MM.1S (cell line): Measurements from ENCODE around the gene CCDC127.
"Not testable (repeated sequence)": the region's sequence is repeated elsewhere in the genome, so short reads cannot be mapped to it uniquely, and the experiment has no call there.

ENCODE experiments used
- DNase-seq: peaks from one replicate; pipeline ENCODE4 v3.0.0-alpha.2; 2015
- H2AFZ ChIP-seq: fragments of 300-600 bp; sonication (generic); 2 replicates; pipeline ENCODE4 v1.6.0; 2016; ENCODE audit warnings: antibody characterized with exemption, low read length
- H3F3A ChIP-seq: fragments of 300-600 bp; sonication (generic); 2 replicates; pipeline ENCODE4 v1.6.1; 2016; ENCODE audit warnings: mild to moderate bottlenecking, antibody characterized with exemption, low read length, moderate library complexity, mixed read lengths; ENCODE audit not compliant: insufficient read depth
- H3K27ac ChIP-seq: fragments of 300-600 bp; sonication (generic); 2 replicates; pipeline ENCODE4 v1.5.1; 2016; ENCODE audit warnings: mild to moderate bottlenecking, low read length
- H3K27me3 ChIP-seq: fragments of 300-600 bp; sonication (generic); replicated peaks from 2 replicates; pipeline ENCODE4 v1.6.0; 2016; ENCODE audit warnings: low read length; ENCODE audit not compliant: insufficient read depth
- H3K36me3 ChIP-seq: fragments of 300-600 bp; sonication (generic); replicated peaks from 2 replicates; pipeline ENCODE4 v1.6.1; 2016; ENCODE audit warnings: mild to moderate bottlenecking, low read length, mixed read lengths; ENCODE audit not compliant: insufficient read depth
- H3K4me1 ChIP-seq: fragments of 300-600 bp; sonication (generic); 2 replicates; pipeline ENCODE4 v1.6.1; 2016; ENCODE audit warnings: low read length, mixed read lengths
- H3K4me2 ChIP-seq: fragments of 300-600 bp; sonication (generic); 2 replicates; pipeline ENCODE4 v1.6.0; 2016; ENCODE audit warnings: low read depth, low read length
- H3K4me3 ChIP-seq: fragments of 300-600 bp; sonication (generic); 2 replicates; pipeline ENCODE4 v1.5.1; 2016; ENCODE audit warnings: low read length, mixed read lengths
- H3K79me2 ChIP-seq: fragments of 300-600 bp; sonication (generic); 2 replicates; pipeline ENCODE4 v1.6.1; 2016; ENCODE audit warnings: mixed run types, low read length, mixed read lengths
- H3K9ac ChIP-seq: fragments of 300-600 bp; sonication (generic); 2 replicates; pipeline ENCODE4 v1.6.1; 2016; ENCODE audit warnings: low read length, mixed read lengths
- H3K9me2 ChIP-seq: fragments of 300-600 bp; sonication (generic); replicated peaks from 2 replicates; pipeline ENCODE4 v1.6.1; 2016; ENCODE audit warnings: mild to moderate bottlenecking, low read length, mixed read lengths; ENCODE audit not compliant: insufficient read depth
- H3K9me3 ChIP-seq: fragments of 300-600 bp; sonication (generic); replicated peaks from 2 replicates; pipeline ENCODE4 v1.6.1; 2016; ENCODE audit warnings: mild to moderate bottlenecking, low read length, mixed read lengths; ENCODE audit not compliant: insufficient read depth
- H4K20me1 ChIP-seq: fragments of 300-600 bp; sonication (generic); 2 replicates; pipeline ENCODE4 v1.6.1; 2016; ENCODE audit warnings: mild to moderate bottlenecking, low read length, moderate library complexity, mixed read lengths; ENCODE audit not compliant: insufficient read depth
- EZH2 ChIP-seq: fragments of 300-600 bp; sonication (generic); optimal IDR thresholded peaks from 2 replicates; pipeline ENCODE3; 2017; ENCODE audit warnings: low read depth, mild to moderate bottlenecking, antibody characterized with exemption, low read length, mixed read lengths
- EZH2phosphoT487 ChIP-seq: fragments of 300-600 bp; sonication (generic); IDR thresholded peaks from 2 replicates; pipeline ENCODE4 v1.6.1; 2018; ENCODE audit warnings: antibody characterized with exemption, low read length
- TF ChIP-seq, protein P1 (sequence below): fragments of 300-600 bp; sonication (generic); IDR thresholded peaks from 2 replicates; pipeline ENCODE4 v1.5.1; 2016; ENCODE audit warnings: antibody characterized with exemption, low read length, mixed read lengths

CCDC127 gene

DNA sequence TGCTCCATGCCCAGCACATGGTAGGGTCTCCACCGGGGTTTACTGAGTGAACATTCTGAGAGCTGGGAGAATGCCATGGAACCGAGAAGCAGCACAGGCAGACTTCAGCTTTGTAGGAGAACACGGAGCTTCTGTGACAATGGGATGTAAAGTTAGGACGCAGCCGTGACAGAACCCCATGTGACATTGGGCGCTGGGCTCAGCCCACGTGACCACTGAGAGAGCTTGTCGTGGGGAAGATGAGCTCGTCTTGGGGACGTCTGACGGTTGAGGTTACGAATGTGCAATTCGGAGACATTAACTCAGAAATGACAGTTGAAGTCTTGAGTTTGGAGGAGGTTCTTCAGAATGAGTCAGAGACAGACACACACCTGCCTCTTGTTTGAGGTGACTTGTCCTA is 13.7 kb upstream of the CCDC127 start:
- no peak overlapping the region for H3K4me2 ChIP-seq
- no peaks in the 10 kb centered on the region for H3K27me3 ChIP-seq
- H3K36me3 ChIP-seq: peaks cover 34% of the 10 kb centered on the region; the same call in 1 of the 2 replicates
- H3K79me2 ChIP-seq: peaks cover 84% of the 10 kb centered on the region
- H3K4me1 ChIP-seq: no peaks in the 10 kb centered on the region
- no peak overlapping the region for H3K9ac ChIP-seq
- H4K20me1 ChIP-seq: no peaks in the 10 kb centered on the region; the same call in 1 of the 2 replicates
- no peaks in the 10 kb centered on the region for H3F3A ChIP-seq
- H3K4me3 ChIP-seq: no peak overlapping the region
- no peak overlapping the region for H3K27ac ChIP-seq
- no peak overlapping the region for H2AFZ ChIP-seq
- no peaks in the 10 kb centered on the region for H3K9me3 ChIP-seq
- DNase-seq: no peak
- TF ChIP-seq EZH2 (no peak), EZH2phosphoT487 (no peak)
- TF ChIP-seq, protein P1, sequence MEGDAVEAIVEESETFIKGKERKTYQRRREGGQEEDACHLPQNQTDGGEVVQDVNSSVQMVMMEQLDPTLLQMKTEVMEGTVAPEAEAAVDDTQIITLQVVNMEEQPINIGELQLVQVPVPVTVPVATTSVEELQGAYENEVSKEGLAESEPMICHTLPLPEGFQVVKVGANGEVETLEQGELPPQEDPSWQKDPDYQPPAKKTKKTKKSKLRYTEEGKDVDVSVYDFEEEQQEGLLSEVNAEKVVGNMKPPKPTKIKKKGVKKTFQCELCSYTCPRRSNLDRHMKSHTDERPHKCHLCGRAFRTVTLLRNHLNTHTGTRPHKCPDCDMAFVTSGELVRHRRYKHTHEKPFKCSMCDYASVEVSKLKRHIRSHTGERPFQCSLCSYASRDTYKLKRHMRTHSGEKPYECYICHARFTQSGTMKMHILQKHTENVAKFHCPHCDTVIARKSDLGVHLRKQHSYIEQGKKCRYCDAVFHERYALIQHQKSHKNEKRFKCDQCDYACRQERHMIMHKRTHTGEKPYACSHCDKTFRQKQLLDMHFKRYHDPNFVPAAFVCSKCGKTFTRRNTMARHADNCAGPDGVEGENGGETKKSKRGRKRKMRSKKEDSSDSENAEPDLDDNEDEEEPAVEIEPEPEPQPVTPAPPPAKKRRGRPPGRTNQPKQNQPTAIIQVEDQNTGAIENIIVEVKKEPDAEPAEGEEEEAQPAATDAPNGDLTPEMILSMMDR: no peak
- H3K9me2 ChIP-seq: no peaks in the 10 kb centered on the region

DNA sequence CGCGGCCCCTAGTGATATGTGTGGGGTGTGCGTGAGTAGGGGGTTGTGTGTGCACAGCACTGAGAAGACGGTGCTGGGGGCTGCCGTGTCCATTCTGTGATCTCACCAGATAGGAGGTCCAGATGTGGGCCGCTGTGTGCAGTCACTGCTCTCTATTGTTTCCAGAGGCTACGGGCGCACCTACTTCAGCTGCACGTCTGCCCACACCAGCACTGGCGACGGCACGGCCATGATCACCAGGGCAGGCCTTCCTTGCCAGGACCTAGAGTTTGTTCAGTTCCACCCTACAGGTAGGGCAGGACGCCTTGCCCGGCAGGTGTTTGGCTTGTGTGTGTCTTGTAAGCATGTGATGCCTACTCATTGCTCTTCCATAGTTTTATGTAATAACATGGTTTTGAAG is 12.8 kb upstream of the CCDC127 start:
- Histone ChIP-seq H3K4me1 (no peaks in the 10 kb centered on the region), H3K27me3 (no peaks in the 10 kb centered on the region), H3F3A (no peaks in the 10 kb centered on the region), H3K9me3 (no peaks in the 10 kb centered on the region), H4K20me1 (no peaks in the 10 kb centered on the region; the same call in 1 of the 2 replicates), H3K79me2 (peaks cover 90% of the 10 kb centered on the region), H3K36me3 (peaks cover 35% of the 10 kb centered on the region; the same call in 1 of the 2 replicates), H3K9ac (no peak overlapping the region), H3K4me3 (no peak overlapping the region), H2AFZ (no peak overlapping the region), H3K9me2 (no peaks in the 10 kb centered on the region), H3K27ac (no peak overlapping the region), H3K4me2 (no peak overlapping the region)
- DNase-seq: no peak
- no peak for TF ChIP-seq EZH2

DNA sequence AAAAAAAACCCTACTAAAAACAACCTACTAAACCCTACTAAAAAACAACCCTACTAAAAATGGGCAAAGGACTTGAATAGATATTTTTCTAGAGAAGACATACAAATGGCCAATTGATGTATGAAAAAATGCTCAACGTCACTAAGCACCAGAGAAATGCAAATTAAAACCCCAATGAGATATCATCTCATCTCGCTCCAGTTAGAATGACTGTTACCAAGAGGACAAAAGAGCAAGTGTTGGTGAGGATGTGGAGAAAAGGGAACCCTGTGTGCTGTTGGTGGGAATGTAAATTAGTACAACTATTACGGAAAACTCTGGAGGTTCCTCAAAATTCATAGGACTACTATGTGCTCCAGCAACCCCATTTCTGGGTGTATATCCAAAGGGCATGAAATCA is 10.9 kb upstream of the CCDC127 start:
- no peak overlapping the region for H3K27ac ChIP-seq
- DNase-seq: no peak
- H3K9me3 ChIP-seq: no peaks in the 10 kb centered on the region
- H3K9ac ChIP-seq: no peak overlapping the region
- H3K4me2 ChIP-seq: no peak overlapping the region
- H3F3A ChIP-seq: peaks cover under 1% of the 10 kb centered on the region; the same call in 1 of the 2 replicates
- peaks cover 94% of the 10 kb centered on the region for H3K79me2 ChIP-seq
- H2AFZ ChIP-seq: no peak overlapping the region
- H3K9me2 ChIP-seq: no peaks in the 10 kb centered on the region
- TF ChIP-seq EZH2phosphoT487 (no peak), EZH2 (no peak)
- TF ChIP-seq, protein P1: no peak
- peaks cover 9% of the 10 kb centered on the region for H3K4me1 ChIP-seq
- no peaks in the 10 kb centered on the region for H3K27me3 ChIP-seq
- no peaks in the 10 kb centered on the region; the same call in 1 of the 2 replicates for H4K20me1 ChIP-seq
- peaks cover 38% of the 10 kb centered on the region for H3K36me3 ChIP-seq
- no peak overlapping the region for H3K4me3 ChIP-seq

DNA sequence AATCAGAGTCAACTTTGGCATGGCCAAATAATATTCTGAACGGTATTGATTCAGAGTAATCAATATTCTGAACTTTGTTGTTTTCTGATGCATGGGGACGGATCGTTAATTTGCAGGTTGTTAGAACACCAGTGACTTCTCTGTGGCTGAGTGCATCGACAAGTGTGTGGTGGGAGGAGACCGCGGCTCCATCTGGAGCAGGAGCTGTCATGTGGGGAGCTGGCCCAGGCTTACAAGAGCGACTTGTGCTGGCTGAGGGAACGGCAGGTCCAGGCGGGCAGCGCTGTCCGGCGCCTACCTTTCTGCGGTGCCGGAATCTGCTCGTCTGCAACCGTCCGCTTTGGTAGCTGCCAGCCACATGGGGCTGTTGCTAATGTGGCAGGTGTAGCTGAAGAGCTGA is 9.4 kb upstream of the CCDC127 start:
- H3K27ac ChIP-seq, H3K4me2 ChIP-seq, H4K20me1 ChIP-seq, H3K27me3 ChIP-seq, H3K9me3 ChIP-seq, H3K4me3 ChIP-seq, DNase-seq, H3K9me2 ChIP-seq, H3K9ac ChIP-seq, H2AFZ ChIP-seq: not testable (repeated sequence)
- H3K36me3 ChIP-seq: peaks cover 36% of the 10 kb centered on the region
- H3F3A ChIP-seq: peaks cover 14% of the 10 kb centered on the region
- H3K4me1 ChIP-seq: peaks cover 21% of the 10 kb centered on the region
- H3K79me2 ChIP-seq: peaks cover 95% of the 10 kb centered on the region
